ENCODE data around the gene RRM1. TPM values are rescaled to one million over a fixed set of nuclear protein-coding genes. Genes with fewer than 3 reads are reported as not detected.
A peak's percentile ranks its signal among the peaks of the same experiment; 100 is the strongest.

RRM1 gene
- total RNA-seq, 4 donors from 2014 or later, result 13.8 to 23.8 (median 16.8) TPM

DNA sequence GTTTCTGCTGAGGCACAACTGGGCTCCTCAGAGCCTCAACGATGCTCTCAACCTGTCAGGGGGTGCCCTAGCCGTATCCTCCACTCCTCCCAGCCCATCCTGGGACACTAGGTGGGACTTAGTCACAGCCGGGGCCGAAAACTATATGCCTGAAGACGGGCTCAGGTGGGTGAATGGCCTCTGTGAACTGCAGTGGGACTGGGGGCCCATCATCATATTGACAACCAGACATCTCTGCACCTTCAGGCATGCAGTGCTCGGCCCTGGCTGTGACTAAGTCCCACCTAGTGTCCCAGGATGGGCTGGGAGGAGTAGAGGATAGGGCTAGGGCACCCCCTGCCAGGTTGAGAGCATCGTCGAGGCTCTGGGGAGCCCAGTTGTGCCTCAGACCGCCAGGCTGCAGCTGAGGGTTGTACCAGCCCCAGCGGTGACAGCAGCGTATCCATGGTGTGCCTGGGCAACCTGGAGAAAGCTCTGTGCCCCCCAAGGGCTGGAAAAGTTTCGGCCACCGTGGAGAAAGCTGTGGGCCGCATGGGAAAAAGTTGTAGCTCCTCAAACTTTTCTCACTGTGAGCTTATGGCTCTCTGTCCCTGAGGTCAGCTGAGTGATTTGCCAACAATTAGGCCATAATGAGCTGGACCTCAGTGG, 88.9 kb downstream of the RRM1 start:
- 84% methylated on average over 11 of the region's 14 CpGs; no CpG with 5 or more reads in 1 of the 2 donors for WGBS, 2 donors (ENCODE audit: low coverage in 1 of 2)
- intact Hi-C loops (cut with DNase I; ENCODE audit: low total_unique reads) (no loop called here), in situ Hi-C loops (cut with MboI; ENCODE audit: low pct_ligation_motif_present in 1 of 4, low pct_unique_long_range_greater_than_20kb in 1 of 4, low sequenced_read_pairs in 3 of 4) (loop anchor here in 2 of 4 donors (10.0 to 25.0 kb wide), 3 partner anchors 301 to 829 kb away; partner anchors contain the start of gene OR52K1 (in 1 of the 2))
- TF ChIP-seq EP300 (IDR thresholded peaks at IDR 0.05; ENCODE audit: low read depth) (no peak), POLR2A (IDR thresholded peaks at IDR 0.05) (no peak), POLR2AphosphoS5 (IDR thresholded peaks at IDR 0.05) (no peak), CTCF (IDR thresholded peaks at IDR 0.05) (no peak)
- Histone ChIP-seq H3K27ac (no peak overlapping the region), H3K4me1 (peaks cover 0 to 6% (median 5%) of the 10 kb centered on the region in 4 donors), H3K9me3 (no peaks in the 10 kb centered on the region), H3K4me3 (no peak overlapping the region), H3K36me3 (no peaks in the 10 kb centered on the region), H3K27me3 (no peaks in the 10 kb centered on the region)
- DNase-seq, result no peak

DNA sequence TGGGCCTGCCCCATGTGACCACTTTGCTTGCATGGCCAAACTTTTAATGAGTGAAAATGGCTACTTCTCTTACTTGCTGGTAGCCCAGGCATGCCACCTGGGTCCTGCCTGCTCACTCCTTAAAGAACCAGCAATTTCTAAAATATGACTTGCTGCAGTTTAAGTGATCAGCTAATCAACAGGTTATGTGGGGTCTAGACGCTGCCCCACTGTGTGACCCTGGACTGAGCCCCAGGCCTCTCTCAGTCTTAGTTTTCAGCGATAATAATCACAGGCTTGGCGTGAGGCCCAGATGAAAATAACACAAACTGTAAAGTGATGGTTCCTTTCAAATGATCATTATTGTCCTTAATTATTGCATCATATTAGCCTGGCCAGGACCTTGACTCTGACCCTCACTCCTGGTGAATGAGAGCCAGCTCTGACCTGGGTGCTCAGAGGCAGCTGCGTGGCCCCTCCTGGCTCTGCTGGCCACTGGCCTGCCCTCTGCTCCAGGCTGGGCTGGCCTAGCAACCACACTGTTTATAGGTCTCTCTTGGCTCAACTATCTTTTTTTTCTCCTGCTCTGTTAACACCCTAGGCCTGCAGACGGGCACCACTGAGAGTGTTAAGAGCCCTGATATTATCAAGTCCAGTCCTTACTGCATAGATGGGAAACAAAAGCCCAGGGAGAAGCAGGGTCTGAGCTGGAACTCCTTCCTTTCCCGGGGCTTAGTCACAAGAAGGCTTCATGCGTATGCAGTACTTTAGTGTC, 89.7 kb downstream of the RRM1 start:
- Histone ChIP-seq H3K27me3 (no peaks in the 10 kb centered on the region), H3K9me3 (no peaks in the 10 kb centered on the region), H3K27ac (no peak overlapping the region), H3K4me1 (peaks cover 0 to 6% (median 5%) of the 10 kb centered on the region in 4 donors), H3K4me3 (no peak overlapping the region), H3K36me3 (no peaks in the 10 kb centered on the region)
- no peak for DNase-seq
- WGBS, 2 donors (ENCODE audit: low coverage in 1 of 2), result 60 to 69% methylated on average over 2 to 7 of the region's 7 CpGs
- in situ Hi-C loops (cut with MboI; ENCODE audit: low pct_ligation_motif_present in 1 of 4, low pct_unique_long_range_greater_than_20kb in 1 of 4, low sequenced_read_pairs in 3 of 4) (loop anchor here in 2 of 4 donors (10.0 to 25.0 kb wide), 3 partner anchors 300 to 828 kb away; partner anchors contain the start of gene OR52K1 (in 1 of the 2)), intact Hi-C loops (cut with DNase I; ENCODE audit: low total_unique reads) (no loop called here)
- TF ChIP-seq EP300 (IDR thresholded peaks at IDR 0.05; ENCODE audit: low read depth) (no peak), CTCF (IDR thresholded peaks at IDR 0.05) (no peak), POLR2AphosphoS5 (IDR thresholded peaks at IDR 0.05) (no peak), POLR2A (IDR thresholded peaks at IDR 0.05) (no peak)

GRCh38 chr11:4185561-4185960, 91.0 kb downstream of the RRM1 start:
- DNase-seq, result no peak
- no peaks in the 10 kb centered on the region for H3K27me3 ChIP-seq
- no peak overlapping the region for H3K4me3 ChIP-seq
- no peaks in the 10 kb centered on the region for H3K9me3 ChIP-seq
- in situ Hi-C loops (cut with MboI; ENCODE audit: low pct_ligation_motif_present in 1 of 4, low pct_unique_long_range_greater_than_20kb in 1 of 4, low sequenced_read_pairs in 3 of 4) (loop anchor here in 2 of 4 donors (10.0 to 25.0 kb wide), 3 partner anchors 299 to 827 kb away; partner anchors contain the start of gene OR52K1 (in 1 of the 2)), intact Hi-C loops (cut with DNase I; ENCODE audit: low total_unique reads) (no loop called here)
- WGBS, 2 donors (ENCODE audit: low coverage in 1 of 2), result 25 to 81% methylated on average over 2 to 3 of the region's 3 CpGs
- no peaks in the 10 kb centered on the region for H3K36me3 ChIP-seq
- TF ChIP-seq POLR2A (IDR thresholded peaks at IDR 0.05) (no peak), CTCF (IDR thresholded peaks at IDR 0.05) (no peak), EP300 (IDR thresholded peaks at IDR 0.05; ENCODE audit: low read depth) (no peak), POLR2AphosphoS5 (IDR thresholded peaks at IDR 0.05) (no peak)
- H3K4me1 ChIP-seq, result peaks cover 0 to 6% (median 5%) of the 10 kb centered on the region in 4 donors
- H3K27ac ChIP-seq, result no peak overlapping the region

- Histone ChIP-seq H3K36me3 (no peaks in the 10 kb centered on the region), H3K27me3 (no peaks in the 10 kb centered on the region), H3K4me1 (peaks cover 0 to 6% (median 5%) of the 10 kb centered on the region in 4 donors), H3K27ac (peak overlapping the region in 1 of 4 donors; percentile 73), H3K9me3 (no peaks in the 10 kb centered on the region), H3K4me3 (peak overlapping the region in 3 of 4 donors; percentile 43 to 64 (median 60))
- TF ChIP-seq POLR2A (IDR thresholded peaks at IDR 0.05), result no peak
- no peak for TF ChIP-seq POLR2AphosphoS5 (IDR thresholded peaks at IDR 0.05)
- no peak for TF ChIP-seq EP300 (IDR thresholded peaks at IDR 0.05; ENCODE audit: low read depth)
- TF ChIP-seq CTCF (IDR thresholded peaks at IDR 0.05), result peak in 2 of 5 experiments; percentile 9 to 23
- in situ Hi-C loops (cut with MboI; ENCODE audit: low pct_ligation_motif_present in 1 of 4, low pct_unique_long_range_greater_than_20kb in 1 of 4, low sequenced_read_pairs in 3 of 4), result loop anchor here in 2 of 4 donors (10.0 to 25.0 kb wide), 3 partner anchors 298 to 826 kb away; partner anchors contain the start of gene OR52K1 (in 1 of the 2)
- intact Hi-C loops (cut with DNase I; ENCODE audit: low total_unique reads), result loop anchor here (2.0 kb wide), 1 partner anchor 306 kb away; no protein-coding TSS in a partner anchor
- WGBS, 2 donors (ENCODE audit: low coverage in 1 of 2), result 31% methylated on average over 3 to 9 of the region's 9 CpGs
- no peak for DNase-seq
Observed at GRCh38 chr11:4186464-4187054, 92.0 kb downstream of the RRM1 start.
